ENCODE measurements around the gene CDR2. TPM values are rescaled to one million over a fixed set of nuclear protein-coding genes. Genes with fewer than 3 reads are reported as not detected.
"Not testable (repeated sequence)": the region's sequence is repeated elsewhere in the genome, so short reads cannot be mapped to it uniquely, and the experiment has no call there.

The CDR2 gene
- 48.8 TPM for polyA plus RNA-seq (2012; ENCODE audit: insufficient read depth, insufficient read length)

DNA sequence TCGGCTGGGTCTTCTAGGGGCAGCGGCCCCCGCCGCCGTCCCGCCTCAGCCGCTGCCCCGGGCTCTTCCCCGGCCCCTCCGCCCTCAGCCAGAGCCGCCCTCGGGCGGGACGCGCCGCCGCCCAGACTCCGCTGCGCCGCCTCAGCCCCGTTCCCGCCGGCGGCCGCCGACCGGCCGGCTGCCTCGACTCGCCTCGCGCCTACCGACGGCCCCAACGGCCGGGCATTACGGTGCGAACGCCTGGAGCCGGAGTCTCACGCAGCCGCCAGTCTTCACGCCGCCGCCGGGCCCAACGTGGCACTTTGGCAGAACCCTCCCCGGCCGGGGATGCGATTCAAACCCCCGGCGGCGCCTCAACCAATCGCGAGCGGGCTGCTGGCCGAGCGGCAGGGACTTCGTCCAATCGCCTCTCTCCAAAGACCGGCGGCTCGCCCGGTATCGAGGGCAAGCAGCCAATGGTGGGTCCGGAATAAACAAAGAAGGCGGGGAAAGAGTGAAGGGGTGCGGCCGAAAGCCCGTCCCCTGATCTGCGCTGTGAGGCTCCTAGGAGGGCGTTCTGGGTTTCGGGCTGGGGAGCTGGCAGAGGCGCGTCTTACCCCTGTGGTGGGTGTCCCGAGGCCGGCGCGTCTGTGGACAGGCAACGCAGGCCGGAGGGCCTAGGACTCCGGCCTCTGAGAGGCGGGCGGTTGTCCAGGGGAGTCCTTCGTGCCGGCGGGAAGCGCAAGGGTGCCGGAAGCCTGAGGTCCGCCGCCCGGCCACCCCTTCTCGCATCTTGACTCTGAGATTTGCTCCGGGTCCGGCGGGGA, at the start of gene CDR2:
TSS of gene CDR2 (minus strand) at position 309 of the 806 bp plus-strand sequence. CDS start 310 bp downstream, outside the sequence.
- DNase-seq (ENCODE audit: low read depth, low spot score), result peak; percentile 93
- H3K4me3 ChIP-seq (ENCODE audit: low read length), result peak within 1 kb of the TSS; percentile 78

- H3K4me3 ChIP-seq (ENCODE audit: low read length), result no peak overlapping the region
- DNase-seq (ENCODE audit: low read depth, low spot score), result no peak
These were observed 49.3 kb upstream of the CDR2 start for GRCh38 chr16:22423716-22424115.

DNA sequence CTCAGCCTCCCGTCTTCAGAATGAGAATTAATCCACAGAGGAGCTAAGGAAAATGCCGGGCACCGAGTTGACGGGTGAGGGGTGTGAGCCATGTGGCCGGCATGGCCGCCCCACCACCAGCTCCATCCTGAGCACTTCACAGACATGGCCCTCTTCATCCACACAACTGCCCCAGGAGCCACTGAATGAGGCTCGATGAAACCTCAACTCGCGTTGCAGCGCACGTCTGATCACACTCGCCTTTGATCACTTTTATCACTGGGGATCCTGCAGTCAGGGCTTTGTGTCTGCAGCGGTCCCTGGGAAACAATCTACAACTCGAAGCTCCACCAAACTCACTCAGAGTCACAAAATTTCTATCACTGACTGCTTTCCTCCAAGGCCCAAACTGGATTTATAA, 46.7 kb upstream of the CDR2 start:
- no peak overlapping the region for H3K4me3 ChIP-seq (ENCODE audit: low read length)
- no peak for DNase-seq (ENCODE audit: low read depth, low spot score)

DNA sequence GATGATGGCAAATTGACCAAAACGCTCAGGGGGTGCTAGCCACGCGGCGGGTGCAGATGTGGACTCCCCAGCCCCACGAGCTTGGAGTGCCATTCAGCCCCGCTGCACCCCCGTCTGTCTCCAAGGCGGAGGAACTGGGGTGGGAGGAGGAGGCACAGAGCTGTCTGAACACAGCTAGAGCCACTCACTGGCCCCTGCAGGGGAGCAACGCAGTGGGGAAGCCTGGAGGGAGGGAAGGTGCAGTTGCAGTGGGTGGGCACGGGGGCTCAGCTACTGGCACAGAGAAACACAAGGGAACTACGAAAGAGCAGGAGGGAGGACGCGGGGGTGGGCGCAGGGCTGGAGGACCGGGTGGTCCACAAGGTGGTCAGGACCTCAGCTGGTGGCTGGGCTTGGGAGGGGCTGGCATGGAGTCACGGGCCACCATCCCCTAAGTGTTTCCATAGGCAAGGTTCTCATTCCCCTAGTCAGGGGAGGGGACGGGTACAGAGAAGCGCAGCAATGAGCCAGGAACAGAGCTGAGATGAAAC, 46.3 kb upstream of the CDR2 start:
- no peak overlapping the region for H3K4me3 ChIP-seq (ENCODE audit: low read length)
- no peak for DNase-seq (ENCODE audit: low read depth, low spot score)

- DNase-seq (ENCODE audit: low read depth, low spot score), result no peak
These were observed 45.5 kb upstream of the CDR2 start for GRCh38 chr16:22419908-22420307.

DNA sequence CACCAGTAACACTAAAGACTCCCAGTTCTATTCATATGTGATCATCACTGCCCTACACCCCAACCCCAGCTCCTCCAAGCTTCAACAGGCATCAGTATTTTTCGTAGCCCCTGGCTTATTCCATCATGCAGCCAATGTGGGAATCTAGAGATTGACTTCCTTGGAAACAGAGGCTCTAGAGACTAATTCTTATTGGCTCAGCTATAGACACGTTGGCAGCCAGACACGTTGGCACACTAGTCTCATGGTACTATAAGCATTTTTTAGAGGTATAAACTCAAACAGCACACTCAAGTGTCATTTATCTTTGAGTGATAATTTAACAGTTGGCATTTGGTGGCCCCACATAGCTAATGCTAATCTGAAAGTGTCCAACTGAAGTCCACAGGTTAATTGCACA, 44.4 kb upstream of the CDR2 start:
- no peak for DNase-seq (ENCODE audit: low read depth, low spot score)
- H3K4me3 ChIP-seq (ENCODE audit: low read length), result no peak overlapping the region

More at GRCh38 chr16:22419908-22420307, 45.5 kb upstream of the CDR2 start:
- no peak overlapping the region for H3K4me3 ChIP-seq (ENCODE audit: low read length)

DNA sequence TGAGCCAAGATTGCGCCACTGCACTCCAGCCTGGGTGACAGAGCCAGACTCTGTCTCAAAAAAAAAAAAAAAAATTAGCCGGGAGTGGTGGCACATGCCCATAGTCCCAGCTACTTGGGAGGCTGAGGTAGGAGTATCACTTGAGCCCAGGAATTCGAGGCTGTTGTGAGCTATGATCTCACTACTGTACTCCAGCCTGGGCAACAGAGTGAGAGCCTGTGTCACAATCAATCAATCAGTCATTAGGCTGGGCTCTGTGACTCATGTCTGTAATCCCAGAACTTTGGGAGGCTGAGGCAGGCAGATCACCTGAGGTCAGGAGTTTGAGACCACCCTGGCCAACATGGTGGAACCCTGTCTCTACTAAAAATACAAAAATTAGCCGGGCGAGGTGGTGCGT, 43.4 kb upstream of the CDR2 start:
- not testable (repeated sequence) for DNase-seq (ENCODE audit: low read depth, low spot score); H3K4me3 ChIP-seq (ENCODE audit: low read length)

DNA sequence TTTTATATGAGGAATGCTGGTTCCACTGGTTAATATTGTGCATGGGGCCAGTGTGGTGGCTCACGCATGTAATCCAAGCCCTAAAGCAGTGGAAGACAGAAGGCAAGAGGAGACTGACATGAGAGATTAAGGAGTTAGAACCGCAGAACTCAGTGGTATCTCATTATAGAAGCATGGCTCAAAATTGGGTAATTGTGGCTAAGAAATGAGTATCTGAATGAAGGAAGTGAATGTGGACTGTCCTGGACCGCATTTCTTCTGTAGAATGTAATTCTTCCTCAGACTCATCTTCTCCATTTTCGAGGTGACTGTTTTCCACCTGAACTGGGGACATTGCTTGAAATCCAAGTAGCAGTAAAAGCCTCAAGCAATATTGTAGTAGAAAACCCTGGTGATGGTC, 42.6 kb upstream of the CDR2 start:
- no peak for DNase-seq (ENCODE audit: low read depth, low spot score)
- no peak overlapping the region for H3K4me3 ChIP-seq (ENCODE audit: low read length)

GRCh38 chr16:22413819-22414218, 39.4 kb upstream of the CDR2 start:
- no peak overlapping the region for H3K4me3 ChIP-seq (ENCODE audit: low read length)
- no peak for DNase-seq (ENCODE audit: low read depth, low spot score)

GRCh38 chr16:22407486-22407885, 33.1 kb upstream of the CDR2 start:
- no peak overlapping the region for H3K4me3 ChIP-seq (ENCODE audit: low read length)
- no peak for DNase-seq (ENCODE audit: low read depth, low spot score)

- no peak overlapping the region for H3K4me3 ChIP-seq (ENCODE audit: low read length)
- DNase-seq (ENCODE audit: low read depth, low spot score), result no peak
These were observed 27.8 kb upstream of the CDR2 start for GRCh38 chr16:22402191-22402590.

DNA sequence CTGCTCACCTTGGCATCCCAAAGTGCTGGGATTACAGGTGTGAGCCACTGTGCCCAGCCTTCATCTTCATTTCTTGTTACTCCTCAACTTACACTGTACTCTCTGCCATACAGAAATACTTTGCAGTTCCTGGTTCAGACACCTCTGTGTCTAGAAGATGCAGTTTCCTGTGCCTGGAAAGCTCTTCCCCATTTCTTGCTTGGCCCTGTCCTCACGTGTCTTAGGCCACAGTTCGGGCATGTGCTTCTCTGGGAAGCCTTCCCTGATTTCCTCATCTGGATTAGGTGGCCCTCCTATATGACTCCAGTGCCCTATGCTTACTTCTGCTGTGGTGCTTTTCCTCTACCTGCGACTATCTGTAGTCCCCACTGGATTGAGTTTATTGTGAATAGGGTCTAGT, 26.5 kb upstream of the CDR2 start:
- no peak overlapping the region for H3K4me3 ChIP-seq (ENCODE audit: low read length)
- DNase-seq (ENCODE audit: low read depth, low spot score), result no peak

GRCh38 chr16:22397931-22398330, 23.5 kb upstream of the CDR2 start:
- H3K4me3 ChIP-seq (ENCODE audit: low read length), result no peak overlapping the region
- DNase-seq (ENCODE audit: low read depth, low spot score), result no peak

DNA sequence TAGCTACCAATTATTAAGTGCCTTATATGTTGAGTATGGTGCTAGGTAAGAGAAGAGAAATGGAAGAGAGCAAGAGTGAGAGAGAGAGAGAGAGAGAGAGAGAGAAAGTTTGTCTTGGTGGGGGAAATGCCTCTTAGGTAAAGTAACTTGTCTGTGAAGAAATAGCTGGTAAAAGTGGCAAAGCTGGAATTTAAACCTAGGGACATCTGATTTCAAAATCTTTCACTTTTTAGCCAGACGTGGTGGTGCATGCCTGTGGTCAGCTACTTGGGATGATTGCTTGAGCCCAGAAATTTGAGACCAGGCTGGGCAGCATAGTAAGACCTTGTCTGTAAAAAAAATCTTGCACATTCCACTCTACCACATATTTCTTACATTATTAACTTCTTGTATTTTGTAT, 23.0 kb upstream of the CDR2 start:
- no peak for DNase-seq (ENCODE audit: low read depth, low spot score)
- H3K4me3 ChIP-seq (ENCODE audit: low read length), result no peak overlapping the region

GRCh38 chr16:22395960-22396359, 21.5 kb upstream of the CDR2 start:
- DNase-seq (ENCODE audit: low read depth, low spot score), result no peak
- H3K4me3 ChIP-seq (ENCODE audit: low read length), result no peak overlapping the region

GRCh38 chr16:22394121-22394520, 19.7 kb upstream of the CDR2 start:
- DNase-seq (ENCODE audit: low read depth, low spot score), result no peak
- no peak overlapping the region for H3K4me3 ChIP-seq (ENCODE audit: low read length)

DNA sequence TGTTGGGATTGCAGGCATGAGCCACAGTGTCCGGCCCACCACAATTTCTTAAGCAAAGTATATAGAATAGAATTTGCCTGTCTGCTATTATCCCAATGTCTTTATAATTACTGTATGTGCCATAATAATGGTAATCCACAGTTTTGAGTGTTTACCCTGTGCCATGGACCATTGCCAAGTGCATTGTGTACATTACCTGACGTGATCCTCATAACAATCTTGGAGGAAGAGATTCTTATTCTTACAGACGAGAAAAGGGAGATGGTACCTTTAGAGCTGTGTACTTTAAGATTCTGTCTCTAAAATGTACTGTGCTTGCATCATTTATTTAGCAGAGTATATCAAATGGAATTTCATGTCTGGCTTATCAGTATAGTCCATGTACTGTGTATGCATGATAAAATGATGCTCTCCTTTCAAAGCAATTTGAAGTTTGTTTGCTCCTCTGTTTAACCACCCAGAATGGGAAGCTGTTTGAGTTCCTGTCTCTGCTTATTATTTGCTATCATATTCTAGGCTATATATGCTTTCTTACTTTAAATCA, 13.8 kb upstream of the CDR2 start:
- no peak overlapping the region for H3K4me3 ChIP-seq (ENCODE audit: low read length)
- DNase-seq (ENCODE audit: low read depth, low spot score), result no peak

DNA sequence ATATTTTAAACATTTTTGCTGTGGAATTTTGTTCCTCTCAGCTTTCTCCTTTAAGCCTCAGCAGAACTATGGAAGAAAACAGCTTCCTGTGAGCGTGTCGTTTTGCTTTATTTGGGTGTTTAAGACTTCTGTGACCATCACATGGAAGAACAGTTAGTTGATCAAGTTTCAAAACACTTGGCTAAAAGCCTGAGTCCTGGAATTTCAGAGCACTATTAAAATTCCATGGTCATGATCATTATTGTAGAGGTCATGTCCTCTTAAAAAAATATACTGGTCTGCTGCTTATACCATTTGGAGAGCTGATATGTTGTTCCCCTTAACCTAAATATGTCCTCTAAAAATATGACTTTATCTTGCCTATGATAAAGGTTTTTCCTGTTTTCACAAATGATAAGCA, 12.6 kb upstream of the CDR2 start:
- no peak overlapping the region for H3K4me3 ChIP-seq (ENCODE audit: low read length)
- DNase-seq (ENCODE audit: low read depth, low spot score), result no peak

GRCh38 chr16:22385196-22385595, 10.8 kb upstream of the CDR2 start:
- DNase-seq (ENCODE audit: low read depth, low spot score), result no peak
- no peak overlapping the region for H3K4me3 ChIP-seq (ENCODE audit: low read length)

DNA sequence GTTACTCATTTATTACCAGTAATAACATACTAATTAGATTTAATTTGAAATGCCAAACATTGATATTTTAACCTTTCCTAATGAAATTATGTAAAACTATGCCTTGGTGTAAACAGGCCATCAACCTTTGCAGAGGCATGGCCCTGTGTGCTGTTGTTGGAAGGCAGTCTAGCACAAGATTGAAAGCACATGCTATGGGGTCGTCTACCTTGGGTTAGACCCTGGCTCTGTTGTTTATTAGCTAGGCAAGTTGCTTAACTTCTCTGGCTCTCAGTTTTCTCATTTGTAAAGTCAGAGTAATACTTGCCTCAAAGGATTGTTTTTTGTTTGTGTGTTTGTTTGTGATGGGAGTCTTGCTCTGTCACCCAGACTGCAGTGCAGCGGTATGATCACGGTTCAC, 9.4 kb upstream of the CDR2 start:
- no peak for DNase-seq (ENCODE audit: low read depth, low spot score)
- no peak overlapping the region for H3K4me3 ChIP-seq (ENCODE audit: low read length)

DNA sequence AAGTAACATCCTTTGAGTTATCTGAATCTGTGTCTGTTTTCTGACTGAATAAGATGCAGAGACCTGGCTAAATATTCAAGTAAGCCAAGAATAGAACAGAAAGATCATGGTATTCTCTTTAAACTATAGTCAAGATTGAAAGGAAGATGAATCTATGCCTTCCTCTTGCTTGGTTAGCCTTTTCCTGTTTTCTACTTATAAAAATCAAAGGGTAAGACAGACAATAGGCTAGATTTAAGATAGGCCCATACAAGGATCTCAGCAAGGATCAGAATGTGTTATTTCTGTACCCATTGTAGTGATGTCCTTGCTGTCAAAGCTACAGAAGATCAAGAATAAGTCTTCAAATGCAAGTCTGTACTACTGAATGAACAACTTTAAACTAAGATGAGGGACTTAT, 7.0 kb upstream of the CDR2 start:
- H3K4me3 ChIP-seq (ENCODE audit: low read length), result no peak overlapping the region
- no peak for DNase-seq (ENCODE audit: low read depth, low spot score)

All from Jurkat, Clone E6-1 (cell line).